ENCODE results near the gene PER1. TPM values are rescaled to one million over a fixed set of nuclear protein-coding genes. Genes with fewer than 3 reads are reported as not detected.

Gene PER1
- total and polyA plus RNA-seq, 2 of the 8 experiments (the other 6 are each of a cell fraction or from before 2014, with no cell fraction given): 9.6 to 38.0 TPM

DNA sequence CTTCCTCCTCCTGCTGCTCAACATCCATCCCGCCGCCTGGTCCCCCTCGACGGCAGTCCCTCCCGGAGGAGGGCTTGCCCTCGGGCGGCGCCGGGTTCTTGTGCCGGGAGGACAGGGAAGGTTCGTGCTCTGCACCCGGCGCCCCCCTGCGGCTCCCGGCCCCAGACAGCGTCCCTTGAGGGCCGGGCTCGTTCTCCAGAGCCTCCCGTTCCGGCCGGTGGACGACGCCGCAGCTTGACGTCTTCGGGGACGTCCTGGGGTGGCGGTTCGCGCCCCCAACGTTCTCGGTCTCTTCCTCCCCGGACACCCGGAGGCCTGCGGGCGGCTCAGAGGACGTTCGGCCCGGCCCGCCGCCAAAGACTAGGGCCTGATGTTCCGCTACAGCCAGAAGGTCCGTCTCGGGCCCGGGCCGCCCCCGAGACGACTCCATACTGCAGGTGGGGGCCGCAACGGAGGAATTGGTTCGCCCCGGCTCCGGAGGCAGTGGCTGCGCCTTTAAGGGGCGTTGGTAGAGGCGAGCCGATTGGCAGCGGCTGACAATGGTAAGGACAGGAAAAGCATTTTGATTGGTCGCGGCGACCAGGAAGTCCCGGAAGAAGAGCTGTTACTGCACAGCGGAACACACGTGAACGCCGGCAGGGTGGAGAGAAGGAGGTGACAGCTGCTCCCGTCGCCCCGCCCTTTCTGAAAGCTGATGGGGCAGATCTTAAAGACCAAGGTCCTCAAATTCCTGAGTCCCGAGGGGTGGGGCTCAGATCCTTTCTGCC is 37.7 kb upstream of the PER1 start, which contains the start of gene BORCS6 (continued):
- TF ChIP-seq CHD2 (IDR thresholded peaks at IDR 0.05; ENCODE audit: low read length) (peak; percentile 71), POU5F1 (IDR thresholded peaks at IDR 0.05; ENCODE audit: low read depth, low read length) (no peak), RFX5 (IDR thresholded peaks at IDR 0.05; ENCODE audit: borderline replicate concordance, low read depth, low read length) (no peak), KDM4A (IDR thresholded peaks at IDR 0.05; ENCODE audit: low read depth, low read length, severe bottlenecking) (peak; percentile 76), TAF1 (IDR thresholded peaks at IDR 0.05; ENCODE audit: low read depth, low read length) (0 out of 2 replicates have a peak, but pooled peaks have one; percentile 38), EZH2 (IDR thresholded peaks at IDR 0.05; ENCODE audit: low read depth, low read length, severe bottlenecking) (no peak), SAP30 (IDR thresholded peaks at IDR 0.05; ENCODE audit: insufficient read depth, insufficient replicate concordance, low read length) (peak; percentile 78)
- TF ChIP-seq, protein P1, sequence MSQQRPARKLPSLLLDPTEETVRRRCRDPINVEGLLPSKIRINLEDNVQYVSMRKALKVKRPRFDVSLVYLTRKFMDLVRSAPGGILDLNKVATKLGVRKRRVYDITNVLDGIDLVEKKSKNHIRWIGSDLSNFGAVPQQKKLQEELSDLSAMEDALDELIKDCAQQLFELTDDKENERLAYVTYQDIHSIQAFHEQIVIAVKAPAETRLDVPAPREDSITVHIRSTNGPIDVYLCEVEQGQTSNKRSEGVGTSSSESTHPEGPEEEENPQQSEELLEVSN (IDR thresholded peaks at IDR 0.05): peak; percentile 11; the same call in 1 of the 2 replicates

All from H1 (cell line).